ENCODE results near the gene INO80B. TPM values are rescaled to one million over a fixed set of nuclear protein-coding genes. Genes with fewer than 3 reads are reported as not detected.
A peak's percentile ranks its signal among the peaks of the same experiment; 100 is the strongest.

INO80B gene
- total and polyA plus RNA-seq, 8 donors = 23.8 to 44.5 (median 34.3) TPM

DNA sequence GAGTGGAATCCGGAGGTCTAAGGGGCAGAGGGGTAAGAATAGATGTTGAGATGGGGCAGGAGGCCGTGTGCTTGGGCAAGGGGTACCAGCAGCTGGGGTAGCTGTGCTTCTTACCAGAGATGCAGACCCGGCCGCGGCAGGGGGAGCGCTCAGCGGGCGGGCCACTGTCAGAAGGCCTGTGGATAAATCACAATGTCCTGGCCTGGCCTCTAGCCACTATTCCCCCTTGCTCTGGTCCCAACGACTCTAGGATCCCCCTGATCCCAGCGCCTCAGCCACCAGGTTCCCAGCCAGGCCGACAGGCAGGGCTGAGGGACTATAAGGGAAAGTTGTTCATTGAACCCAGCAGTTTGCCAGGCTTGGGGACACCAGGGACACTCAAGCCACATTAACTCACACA lies 24.4 kb upstream of the INO80B start:
- Histone ChIP-seq H3K4me1 (no peaks in the 10 kb centered on the region), H3K27ac (no peak overlapping the region), H3K36me3 (peaks cover 0 to 66% of the 10 kb centered on the region in 2 donors), H3K4me3 (no peak overlapping the region), H3K27me3 (no peaks in the 10 kb centered on the region), H3K9me3 (no peaks in the 10 kb centered on the region)
- ATAC-seq = no peak
- no peak for DNase-seq
- TF ChIP-seq, protein P1, sequence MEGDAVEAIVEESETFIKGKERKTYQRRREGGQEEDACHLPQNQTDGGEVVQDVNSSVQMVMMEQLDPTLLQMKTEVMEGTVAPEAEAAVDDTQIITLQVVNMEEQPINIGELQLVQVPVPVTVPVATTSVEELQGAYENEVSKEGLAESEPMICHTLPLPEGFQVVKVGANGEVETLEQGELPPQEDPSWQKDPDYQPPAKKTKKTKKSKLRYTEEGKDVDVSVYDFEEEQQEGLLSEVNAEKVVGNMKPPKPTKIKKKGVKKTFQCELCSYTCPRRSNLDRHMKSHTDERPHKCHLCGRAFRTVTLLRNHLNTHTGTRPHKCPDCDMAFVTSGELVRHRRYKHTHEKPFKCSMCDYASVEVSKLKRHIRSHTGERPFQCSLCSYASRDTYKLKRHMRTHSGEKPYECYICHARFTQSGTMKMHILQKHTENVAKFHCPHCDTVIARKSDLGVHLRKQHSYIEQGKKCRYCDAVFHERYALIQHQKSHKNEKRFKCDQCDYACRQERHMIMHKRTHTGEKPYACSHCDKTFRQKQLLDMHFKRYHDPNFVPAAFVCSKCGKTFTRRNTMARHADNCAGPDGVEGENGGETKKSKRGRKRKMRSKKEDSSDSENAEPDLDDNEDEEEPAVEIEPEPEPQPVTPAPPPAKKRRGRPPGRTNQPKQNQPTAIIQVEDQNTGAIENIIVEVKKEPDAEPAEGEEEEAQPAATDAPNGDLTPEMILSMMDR (IDR thresholded peaks at IDR 0.05) = no peak
- intact Hi-C loops (cut with DNase I) = no loop called here

GRCh38 chr2:74436111-74436805 lies 18.6 kb upstream of the INO80B start:
- H3K9me3 ChIP-seq = no peaks in the 10 kb centered on the region
- TF ChIP-seq, protein P1 (IDR thresholded peaks at IDR 0.05) = no peak
- H3K27ac ChIP-seq = no peak overlapping the region
- H3K4me1 ChIP-seq = peaks cover 5 to 32% of the 10 kb centered on the region in 2 donors
- ATAC-seq = no peak
- no peak for DNase-seq
- H3K27me3 ChIP-seq = peaks cover 0 to 27% of the 10 kb centered on the region in 2 donors
- H3K36me3 ChIP-seq = peaks cover 0 to 12% of the 10 kb centered on the region in 2 donors
- no peak overlapping the region for H3K4me3 ChIP-seq
- intact Hi-C loops (cut with DNase I) = no loop called here

- peaks cover 0 to 3% of the 10 kb centered on the region in 2 donors for H3K36me3 ChIP-seq
- intact Hi-C loops (cut with DNase I) = no loop called here
- no peak overlapping the region for H3K27ac ChIP-seq
- DNase-seq (no peak), ATAC-seq (no peak)
- peaks cover 4 to 35% of the 10 kb centered on the region in 2 donors for H3K27me3 ChIP-seq
- H3K4me3 ChIP-seq = no peak overlapping the region
- TF ChIP-seq, protein P1 (IDR thresholded peaks at IDR 0.05) = no peak
- H3K9me3 ChIP-seq = no peaks in the 10 kb centered on the region
- peaks cover 5 to 40% of the 10 kb centered on the region in 2 donors for H3K4me1 ChIP-seq
Measured at GRCh38 chr2:74436848-74437695, 17.8 kb upstream of the INO80B start.

DNA sequence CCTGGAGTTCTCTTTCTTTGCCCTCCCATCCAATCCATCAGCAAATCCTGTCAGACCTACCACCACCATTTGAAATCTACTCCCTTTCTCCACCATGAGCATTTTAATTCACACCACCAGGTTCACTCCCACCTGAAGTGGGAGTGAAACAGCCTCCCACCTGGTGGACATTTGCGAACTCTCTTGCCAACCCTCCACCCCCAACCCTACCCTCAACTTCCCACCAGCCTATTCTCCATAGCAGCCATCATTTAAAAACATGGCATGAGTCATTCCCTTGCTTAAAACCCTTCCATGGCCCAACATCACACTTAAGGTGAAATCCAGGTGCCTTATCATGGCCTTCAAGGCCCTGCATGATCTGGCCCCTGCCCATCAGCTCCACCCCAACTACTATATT lies 16.6 kb upstream of the INO80B start:
- Histone ChIP-seq H3K27ac (no peak overlapping the region), H3K4me1 (peaks cover 5 to 40% of the 10 kb centered on the region in 2 donors), H3K27me3 (peaks cover 5 to 47% of the 10 kb centered on the region in 2 donors), H3K9me3 (no peaks in the 10 kb centered on the region), H3K36me3 (no peaks in the 10 kb centered on the region), H3K4me3 (no peak overlapping the region)
- no peak for ATAC-seq
- intact Hi-C loops (cut with DNase I) = no loop called here
- no peak for DNase-seq
- TF ChIP-seq, protein P1 (IDR thresholded peaks at IDR 0.05) = no peak

GRCh38 chr2:74439373-74439772 lies 15.5 kb upstream of the INO80B start:
- DNase-seq (peak in 1 of 4 donors; percentile 34), ATAC-seq (no peak)
- peak overlapping the region in 1 of 2 donors; percentile 77 for H3K27ac ChIP-seq
- no peaks in the 10 kb centered on the region for H3K9me3 ChIP-seq
- intact Hi-C loops (cut with DNase I) = no loop called here
- TF ChIP-seq, protein P1 (IDR thresholded peaks at IDR 0.05) = no peak
- H3K4me3 ChIP-seq = peak overlapping the region; percentile 47 to 50
- peaks cover 5 to 57% of the 10 kb centered on the region in 2 donors for H3K27me3 ChIP-seq
- H3K4me1 ChIP-seq = peaks cover 5 to 40% of the 10 kb centered on the region in 2 donors
- H3K36me3 ChIP-seq = no peaks in the 10 kb centered on the region
